Karpas-422 (cell line): ENCODE results near the gene PHLPP1. TPM values are rescaled to one million over a fixed set of nuclear protein-coding genes. Genes with fewer than 3 reads are reported as not detected.

ENCODE experiments used
- DNase-seq: peaks from one replicate; pipeline ENCODE4 v3.0.0-alpha.2; 2015
- H2AFZ ChIP-seq: fragments of 200-600 bp; sonication (generic); 2 replicates; pipeline ENCODE4 v1.6.1; 2014; ENCODE audit warnings: antibody characterized with exemption, low read length, mixed read lengths
- H3K27ac ChIP-seq: fragments of 200-600 bp; sonication (generic); 2 replicates; pipeline ENCODE4 v1.5.1; 2014; ENCODE audit warnings: mild to moderate bottlenecking, low read length, moderate library complexity
- H3K27me3 ChIP-seq: fragments of 200-600 bp; sonication (generic); 2 replicates; pipeline ENCODE4 v1.6.1; 2014; ENCODE audit warnings: low read length, mixed read lengths
- H3K36me3 ChIP-seq: fragments of 200-600 bp; sonication (generic); 2 replicates; pipeline ENCODE4 v1.6.1; 2014; ENCODE audit warnings: low read length, mixed read lengths; ENCODE audit not compliant: insufficient read depth
- H3K4me1 ChIP-seq: fragments of 200-600 bp; sonication (generic); 2 replicates; pipeline ENCODE4 v1.6.1; 2014; ENCODE audit warnings: mild to moderate bottlenecking, low read length, mixed read lengths
- H3K4me2 ChIP-seq: fragments of 200-600 bp; sonication (generic); 2 replicates; pipeline ENCODE4 v1.6.1; 2014; ENCODE audit warnings: low read length, low read depth, mild to moderate bottlenecking; ENCODE audit not compliant: poor library complexity, severe bottlenecking
- H3K4me3 ChIP-seq: fragments of 200-600 bp; sonication (generic); 2 replicates; pipeline ENCODE4 v1.5.1; 2014; ENCODE audit warnings: mild to moderate bottlenecking, antibody characterized with exemption, low read length, mixed read lengths
- H3K79me2 ChIP-seq: fragments of 200-600 bp; sonication (generic); 2 replicates; pipeline ENCODE4 v1.6.1; 2014; ENCODE audit warnings: mild to moderate bottlenecking, low read length, mixed read lengths
- H3K9ac ChIP-seq: fragments of 200-600 bp; sonication (generic); 2 replicates; pipeline ENCODE4 v1.6.0; 2014; ENCODE audit warnings: low read length
- H3K9me2 ChIP-seq: fragments of 200-600 bp; sonication (generic), shearing (Covaris generic); replicated peaks from 2 replicates; pipeline ENCODE4 v1.6.0; 2014; ENCODE audit warnings: mild to moderate bottlenecking, low read length, moderate library complexity; ENCODE audit not compliant: insufficient read depth
- H3K9me3 ChIP-seq: fragments of 300-700, 200-600 bp; sonication (generic); 2 replicates; pipeline ENCODE4 v1.6.1; 2014; ENCODE audit warnings: low read length, mixed read lengths
- H4K20me1 ChIP-seq: fragments of 200-600 bp; sonication (generic); 2 replicates; pipeline ENCODE4 v1.6.1; 2014; ENCODE audit warnings: mild to moderate bottlenecking, antibody characterized with exemption, low read length, low read depth; ENCODE audit not compliant: insufficient read depth
- total RNA-seq: library from RNA; depleted of rRNA; stranded (reverse); fragments of >200 nt; shearing (Covaris generic); gene quantifications from 2 replicates; pipeline ENCODE4 v1.2.3, GENCODE V29; 2014; ENCODE audit warnings: low replicate concordance

PHLPP1 gene
- total RNA-seq, 1 experiment from 2014 or later = 6.3 TPM

- no peaks in the 10 kb centered on the region for H3K9me2 ChIP-seq
- no peak overlapping the region for H3K4me3 ChIP-seq
- H4K20me1 ChIP-seq = no peaks in the 10 kb centered on the region
- H3K27me3 ChIP-seq = no peaks in the 10 kb centered on the region
- H3K27ac ChIP-seq = no peak overlapping the region
- H3K4me1 ChIP-seq = no peaks in the 10 kb centered on the region
- no peaks in the 10 kb centered on the region for H3K36me3 ChIP-seq
- H2AFZ ChIP-seq = no peak overlapping the region
- no peaks in the 10 kb centered on the region for H3K9me3 ChIP-seq
- no peak overlapping the region for H3K4me2 ChIP-seq
- no peak for DNase-seq
- no peak overlapping the region for H3K9ac ChIP-seq
- no peaks in the 10 kb centered on the region for H3K79me2 ChIP-seq
Measured at GRCh38 chr18:62877411-62878221, 162.3 kb downstream of the PHLPP1 start.

- H3K9me3 ChIP-seq = no peaks in the 10 kb centered on the region
- H3K4me1 ChIP-seq = no peaks in the 10 kb centered on the region
- no peak overlapping the region for H3K9ac ChIP-seq
- no peak overlapping the region for H3K4me3 ChIP-seq
- H3K4me2 ChIP-seq = no peak overlapping the region
- no peaks in the 10 kb centered on the region for H3K9me2 ChIP-seq
- no peak overlapping the region for H3K27ac ChIP-seq
- H3K27me3 ChIP-seq = no peaks in the 10 kb centered on the region
- no peaks in the 10 kb centered on the region for H4K20me1 ChIP-seq
- H3K79me2 ChIP-seq = no peaks in the 10 kb centered on the region
- DNase-seq = no peak
- no peak overlapping the region for H2AFZ ChIP-seq
- H3K36me3 ChIP-seq = no peaks in the 10 kb centered on the region
Measured at GRCh38 chr18:62878305-62878704, 163.0 kb downstream of the PHLPP1 start.

DNA sequence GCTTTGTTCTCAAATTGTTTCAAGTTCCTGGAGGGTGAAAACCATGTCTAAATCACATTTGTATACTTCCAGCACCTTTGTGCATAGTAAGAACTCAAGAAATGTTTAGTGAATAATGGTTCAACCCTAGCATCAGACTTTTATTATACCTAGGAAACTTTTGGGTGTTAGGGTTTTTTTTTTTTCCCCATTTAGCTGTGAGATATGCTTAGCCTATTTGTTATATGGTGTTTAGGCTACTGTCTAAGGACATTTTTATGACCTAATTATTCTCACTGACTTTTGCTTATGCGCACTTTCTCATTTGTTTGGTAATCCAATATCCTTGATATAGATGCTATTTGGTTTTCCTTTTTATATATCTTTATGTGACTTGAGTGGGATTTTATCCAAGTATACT is 164.7 kb downstream of the PHLPP1 start:
- no peak for DNase-seq
- no peak overlapping the region for H3K27ac ChIP-seq
- no peak overlapping the region for H3K4me3 ChIP-seq
- H3K9ac ChIP-seq = no peak overlapping the region
- H3K9me2 ChIP-seq = no peaks in the 10 kb centered on the region
- H2AFZ ChIP-seq = no peak overlapping the region
- no peaks in the 10 kb centered on the region for H3K27me3 ChIP-seq
- no peaks in the 10 kb centered on the region for H4K20me1 ChIP-seq
- H3K4me2 ChIP-seq = no peak overlapping the region
- H3K36me3 ChIP-seq = no peaks in the 10 kb centered on the region
- no peaks in the 10 kb centered on the region for H3K9me3 ChIP-seq
- H3K4me1 ChIP-seq = no peaks in the 10 kb centered on the region
- no peaks in the 10 kb centered on the region for H3K79me2 ChIP-seq

GRCh38 chr18:62880673-62881364 is 165.5 kb downstream of the PHLPP1 start:
- no peak for DNase-seq
- H3K4me2 ChIP-seq = no peak overlapping the region

GRCh38 chr18:62881509-62882016 is 166.2 kb downstream of the PHLPP1 start:
- no peaks in the 10 kb centered on the region for H4K20me1 ChIP-seq
- H3K4me1 ChIP-seq = peaks cover 3% of the 10 kb centered on the region
- H3K9ac ChIP-seq = no peak overlapping the region
- no peak overlapping the region for H3K27ac ChIP-seq
- H3K9me3 ChIP-seq = no peaks in the 10 kb centered on the region
- H3K36me3 ChIP-seq = no peaks in the 10 kb centered on the region
- H3K79me2 ChIP-seq = no peaks in the 10 kb centered on the region
- no peak overlapping the region for H3K4me2 ChIP-seq
- no peak overlapping the region for H3K4me3 ChIP-seq
- no peak overlapping the region for H2AFZ ChIP-seq
- DNase-seq = no peak
- H3K9me2 ChIP-seq = no peaks in the 10 kb centered on the region
- H3K27me3 ChIP-seq = no peaks in the 10 kb centered on the region

More at GRCh38 chr18:62880673-62881364, 165.5 kb downstream of the PHLPP1 start:
- no peaks in the 10 kb centered on the region for H4K20me1 ChIP-seq
- no peaks in the 10 kb centered on the region for H3K36me3 ChIP-seq
- no peaks in the 10 kb centered on the region for H3K9me2 ChIP-seq
- H3K4me1 ChIP-seq = no peaks in the 10 kb centered on the region
- no peak overlapping the region for H3K4me3 ChIP-seq
- no peak overlapping the region for H3K27ac ChIP-seq
- no peak overlapping the region for H2AFZ ChIP-seq
- no peaks in the 10 kb centered on the region for H3K79me2 ChIP-seq
- no peak overlapping the region for H3K9ac ChIP-seq
- H3K9me3 ChIP-seq = no peaks in the 10 kb centered on the region
- no peaks in the 10 kb centered on the region for H3K27me3 ChIP-seq

DNA sequence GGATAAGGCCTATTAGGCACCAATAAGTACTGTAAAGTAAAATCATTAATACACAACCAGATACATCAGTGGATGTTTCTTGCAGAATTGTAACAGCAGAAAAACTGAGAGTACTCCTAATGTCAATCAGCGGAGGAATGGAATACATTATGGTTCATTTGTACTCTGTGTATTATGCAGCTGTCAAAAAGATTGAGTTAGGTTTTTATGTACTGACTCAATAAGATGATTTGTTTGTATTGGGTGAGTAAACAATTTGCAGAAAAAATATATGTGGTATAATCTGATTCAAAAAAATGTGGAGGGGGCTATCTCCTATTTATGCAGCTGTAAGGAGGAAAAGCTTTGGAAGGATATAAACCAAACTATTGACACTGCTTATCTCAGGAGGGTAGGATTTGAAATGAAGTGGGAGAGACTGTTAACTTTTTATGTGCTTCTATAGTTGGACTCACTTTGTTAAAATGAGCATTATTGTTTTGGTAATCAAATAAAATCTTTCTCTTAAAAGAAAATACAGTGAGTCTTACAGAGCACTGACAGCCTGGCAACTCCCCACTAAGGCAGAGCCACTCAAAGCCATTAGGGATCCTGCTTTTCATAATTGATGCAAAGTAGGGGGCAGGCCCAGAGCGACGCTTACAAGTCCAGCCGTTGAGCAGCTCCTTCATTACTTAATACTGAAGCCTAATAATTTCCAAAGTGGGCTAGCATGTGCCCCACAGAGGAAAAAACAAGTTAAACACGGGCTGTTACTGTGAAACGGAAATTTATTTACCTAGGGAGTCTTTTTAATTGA is 168.8 kb downstream of the PHLPP1 start:
- H3K9me3 ChIP-seq = no peaks in the 10 kb centered on the region
- no peaks in the 10 kb centered on the region for H3K79me2 ChIP-seq
- H2AFZ ChIP-seq = no peak overlapping the region
- no peaks in the 10 kb centered on the region for H3K9me2 ChIP-seq
- no peak overlapping the region for H3K27ac ChIP-seq
- no peak overlapping the region for H3K4me3 ChIP-seq
- H3K9ac ChIP-seq = no peak overlapping the region
- no peaks in the 10 kb centered on the region for H3K36me3 ChIP-seq
- H3K4me1 ChIP-seq = peaks cover 5% of the 10 kb centered on the region
- no peaks in the 10 kb centered on the region for H4K20me1 ChIP-seq
- no peak for DNase-seq
- no peak overlapping the region for H3K4me2 ChIP-seq
- no peaks in the 10 kb centered on the region for H3K27me3 ChIP-seq

- Histone ChIP-seq H3K79me2 (no peaks in the 10 kb centered on the region), H3K36me3 (no peaks in the 10 kb centered on the region), H3K9ac (no peak overlapping the region), H3K27ac (no peak overlapping the region), H3K4me1 (peaks cover 5% of the 10 kb centered on the region), H3K4me2 (no peak overlapping the region), H3K9me2 (no peaks in the 10 kb centered on the region), H2AFZ (no peak overlapping the region), H3K27me3 (no peaks in the 10 kb centered on the region), H3K9me3 (no peaks in the 10 kb centered on the region), H4K20me1 (no peaks in the 10 kb centered on the region), H3K4me3 (no peak overlapping the region)
- DNase-seq = no peak
Measured at GRCh38 chr18:62885804-62886203, 170.5 kb downstream of the PHLPP1 start.
